ENCODE measurements around the gene UFSP2.

DNA sequence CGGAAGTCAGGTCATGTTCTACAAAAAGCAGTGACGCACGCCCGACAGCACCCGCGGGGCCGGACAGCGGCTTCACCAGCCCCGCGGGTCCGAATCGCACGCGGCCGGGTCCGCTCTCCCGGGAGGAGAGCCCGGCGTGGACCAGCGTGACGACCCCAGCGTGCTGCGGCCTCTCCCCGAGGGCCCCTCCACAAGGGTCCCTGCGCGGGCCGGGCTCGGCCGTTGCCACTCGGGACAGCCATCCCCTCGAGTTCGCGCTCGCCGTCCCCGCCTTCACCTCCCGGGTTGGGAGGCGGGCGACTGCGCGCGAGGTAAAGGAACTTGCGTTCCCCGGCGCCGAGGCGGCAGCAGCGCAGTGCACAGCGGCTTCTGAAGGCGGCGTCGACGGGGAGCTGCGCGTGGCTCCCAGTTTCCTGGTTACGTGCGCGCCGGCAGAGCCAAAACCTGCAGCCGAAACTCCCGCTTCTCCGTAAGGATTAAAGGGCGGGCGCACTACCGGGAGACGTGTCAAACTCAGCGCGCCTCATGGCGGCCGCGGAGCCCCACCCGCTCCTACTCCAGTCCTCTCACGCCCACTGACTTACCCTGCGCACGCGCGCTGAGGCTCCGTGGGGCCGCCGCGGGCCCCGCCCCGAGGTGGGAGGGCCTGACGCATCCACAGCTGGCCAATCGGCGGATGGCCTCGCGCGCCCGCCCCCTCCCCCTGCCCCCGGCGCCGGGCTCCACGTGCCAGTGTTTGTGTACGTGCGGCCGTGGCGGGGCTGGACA lies 29.6 kb downstream of the UFSP2 start:
- TF ChIP-seq CTCF (IDR thresholded peaks at IDR 0.05) (peak in 3 of 6 experiments; percentile 17 to 27 (median 26)), POLR2AphosphoS5 (IDR thresholded peaks at IDR 0.05) (peak; percentile 57 to 81)

All from upper lobe of left lung (tissue), 4 donors.